Forelimb muscle (tissue), 1 donor: Measurements from ENCODE around the gene PRPF19. TPM values are rescaled to one million over a fixed set of nuclear protein-coding genes. Genes with fewer than 3 reads are reported as not detected.

Source experiments
- DNase-seq: peaks from one replicate; pipeline ENCODE4 v3.0.0-alpha.2; 2013; ENCODE audit warnings: low read depth
- polyA plus RNA-seq: library from polyadenylated mRNA; unstranded; fragments of 120-200 nt; gene quantifications from one replicate; pipeline ENCODE4 v1.2.1, GENCODE V29; 2013; ENCODE audit not compliant: insufficient read length

Gene PRPF19
- polyA plus RNA-seq, 1 donor: 56.6 TPM

- no peak for DNase-seq
Measured at GRCh38 chr11:60844045-60844869, 62.1 kb downstream of the PRPF19 start.

GRCh38 chr11:60842668-60843600 is 63.5 kb downstream of the PRPF19 start:
- no peak for DNase-seq

- DNase-seq: peak; percentile 96
Measured at GRCh38 chr11:60841797-60842667, 64.4 kb downstream of the PRPF19 start, which contains the start of gene CCDC86. Gene CCDC86 (plus strand): TSS chr11:60842113. CDS start chr11:60842125, 12 bp downstream.

Other genes starting within 250 kb of the PRPF19 start
- 8.0 TPM for gene MS4A8, start 207.0 kb downstream of the PRPF19 start, polyA plus RNA-seq
- not detected for gene MS4A18, start 181.9 kb downstream of the PRPF19 start, polyA plus RNA-seq
- gene MS4A15, start 149.7 kb downstream of the PRPF19 start, polyA plus RNA-seq: not detected
- gene MS4A10, start 121.3 kb downstream of the PRPF19 start, polyA plus RNA-seq: 0.08 TPM
- gene CCDC86, start 64.5 kb downstream of the PRPF19 start, polyA plus RNA-seq: 18.0 TPM
- gene PTGDR2, start 50.6 kb downstream of the PRPF19 start, polyA plus RNA-seq: 1.4 TPM
- not detected for gene ZP1, start 39.0 kb downstream of the PRPF19 start, polyA plus RNA-seq
- 99.9 TPM for gene TMEM109, start 7.6 kb upstream of the PRPF19 start, polyA plus RNA-seq
- 36.0 TPM for gene TMEM132A, start 17.9 kb upstream of the PRPF19 start, polyA plus RNA-seq
- 18.2 TPM for gene SLC15A3, start 45.6 kb upstream of the PRPF19 start, polyA plus RNA-seq
- 0.83 TPM for gene CD6, start 65.1 kb upstream of the PRPF19 start, polyA plus RNA-seq
- gene CD5, start 195.9 kb upstream of the PRPF19 start, polyA plus RNA-seq: 0.13 TPM